Parathyroid adenoma (tissue), 2 donors: ENCODE measurements around the gene HBP1.

Experiments used
- H2AFZ ChIP-seq: fragments of 300-600 bp; sonication (generic); one replicate; pipeline ENCODE4 v1.7.0; 2017; ENCODE audit warnings: antibody characterized with exemption, mild to moderate bottlenecking
- H3K27ac ChIP-seq: fragments of 300-600 bp; sonication (generic); one replicate; pipeline ENCODE4 v1.7.0; 2017
- H3K27me3 ChIP-seq: fragments of 300-600 bp; sonication (generic); one replicate; pipeline ENCODE4 v1.7.0; 2017; ENCODE audit warnings: low read length; ENCODE audit not compliant: control insufficient read depth, insufficient read depth
- H3K36me3 ChIP-seq: fragments of 300-600 bp; sonication (generic); one replicate; pipeline ENCODE4 v1.7.0; 2017; ENCODE audit warnings: low read length; ENCODE audit not compliant: control insufficient read depth, insufficient read depth
- H3K4me1 ChIP-seq: fragments of 300-600 bp; sonication (generic); one replicate; pipeline ENCODE4 v1.7.0; 2017; ENCODE audit warnings: control low read depth
- H3K4me2 ChIP-seq: fragments of 300-600 bp; sonication (generic); one replicate; pipeline ENCODE4 v1.7.0; 2017; ENCODE audit warnings: low read length
- H3K4me3 ChIP-seq: fragments of 300-600 bp; sonication (generic); one replicate; pipeline ENCODE4 v1.7.0; 2017; ENCODE audit warnings: low read depth, low read length
- H3K79me2 ChIP-seq: fragments of 300-600 bp; sonication (generic); one replicate; pipeline ENCODE4 v1.7.0; 2017; ENCODE audit warnings: control low read depth
- H3K9ac ChIP-seq: fragments of 300-600 bp; sonication (generic); one replicate; pipeline ENCODE4 v1.7.0; 2017; ENCODE audit warnings: mild to moderate bottlenecking
- H3K9me3 ChIP-seq: fragments of 300-600 bp; sonication (generic); one replicate; pipeline ENCODE4 v1.7.0; 2017; ENCODE audit warnings: low read length; ENCODE audit not compliant: control insufficient read depth
- CTCF ChIP-seq: fragments of 300-600 bp; sonication (generic); IDR thresholded peaks from one replicate; pipeline ENCODE4 v1.7.0; 2017; ENCODE audit warnings: antibody characterized with exemption, mild to moderate bottlenecking
- donor health status: primary hyperparathyroidism.

Gene HBP1

GRCh38 chr7:107173191-107173590, 4.4 kb downstream of the HBP1 start:
- no peak overlapping the region for H3K27ac ChIP-seq
- no peak overlapping the region for H3K9ac ChIP-seq

GRCh38 chr7:107173691-107174406, 5.0 kb downstream of the HBP1 start:
- H3K9ac ChIP-seq = no peak overlapping the region
- TF ChIP-seq CTCF = no peak
- H3K27ac ChIP-seq = no peak overlapping the region
- no peaks in the 10 kb centered on the region for H3K27me3 ChIP-seq
- H3K4me1 ChIP-seq = peaks cover 28% of the 10 kb centered on the region
- H3K79me2 ChIP-seq = peaks cover 72% of the 10 kb centered on the region
- H3K4me3 ChIP-seq = no peak overlapping the region
- H3K4me2 ChIP-seq = peak overlapping the region; percentile 2
- H3K36me3 ChIP-seq = no peaks in the 10 kb centered on the region
- H2AFZ ChIP-seq = no peak overlapping the region
- no peaks in the 10 kb centered on the region for H3K9me3 ChIP-seq

More at GRCh38 chr7:107173191-107173590, 4.4 kb downstream of the HBP1 start:
- no peaks in the 10 kb centered on the region for H3K36me3 ChIP-seq
- H3K9me3 ChIP-seq = no peaks in the 10 kb centered on the region
- peaks cover 28% of the 10 kb centered on the region for H3K4me1 ChIP-seq
- H3K27me3 ChIP-seq = no peaks in the 10 kb centered on the region
- no peak for TF ChIP-seq CTCF
- no peak overlapping the region for H3K4me3 ChIP-seq
- no peak overlapping the region for H3K4me2 ChIP-seq
- peaks cover 66% of the 10 kb centered on the region for H3K79me2 ChIP-seq
- no peak overlapping the region for H2AFZ ChIP-seq

GRCh38 chr7:107179326-107180164, 10.7 kb downstream of the HBP1 start:
- Histone ChIP-seq H3K4me1 (peaks cover 22% of the 10 kb centered on the region), H3K27me3 (no peaks in the 10 kb centered on the region), H3K4me2 (no peak overlapping the region), H2AFZ (no peak overlapping the region), H3K79me2 (peaks cover 54% of the 10 kb centered on the region), H3K9me3 (no peaks in the 10 kb centered on the region), H3K27ac (no peak overlapping the region), H3K36me3 (no peaks in the 10 kb centered on the region), H3K4me3 (no peak overlapping the region), H3K9ac (no peak overlapping the region)
- TF ChIP-seq CTCF = no peak

GRCh38 chr7:107180378-107180777, 11.6 kb downstream of the HBP1 start:
- Histone ChIP-seq H3K27ac (no peak overlapping the region), H3K27me3 (no peaks in the 10 kb centered on the region), H3K4me1 (peaks cover 21% of the 10 kb centered on the region), H3K4me3 (no peak overlapping the region), H3K9me3 (no peaks in the 10 kb centered on the region), H3K79me2 (peaks cover 52% of the 10 kb centered on the region), H3K9ac (no peak overlapping the region), H3K36me3 (no peaks in the 10 kb centered on the region), H3K4me2 (no peak overlapping the region), H2AFZ (no peak overlapping the region)
- TF ChIP-seq CTCF = no peak
